GM04504 (cell line): ENCODE measurements around the gene SEL1L2.

ENCODE experiments used
- DNase-seq: peaks from one replicate; pipeline ENCODE4 v3.0.0-alpha.2; 2012; ENCODE audit warnings: low read depth

SEL1L2 gene

DNA sequence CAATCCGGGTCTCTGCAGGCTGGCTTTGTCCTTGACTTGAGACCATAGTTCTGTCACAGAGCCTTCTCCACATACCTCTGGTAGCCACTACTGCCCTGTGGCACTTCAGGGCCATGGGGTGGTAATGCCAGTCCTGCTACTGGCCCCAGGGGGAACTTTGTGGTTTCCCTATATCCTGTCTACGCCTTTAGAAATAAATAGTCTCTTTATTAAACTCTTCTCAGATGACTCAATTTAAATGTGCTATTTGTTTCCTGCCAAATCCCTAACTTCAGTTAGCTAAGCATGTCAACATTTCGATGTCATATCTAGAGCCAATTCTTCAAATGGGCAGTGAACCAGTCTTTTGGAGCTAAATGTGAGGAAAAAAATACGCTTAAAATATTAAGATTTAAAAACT lies 60.1 kb downstream of the SEL1L2 start:
- no peak for DNase-seq

DNA sequence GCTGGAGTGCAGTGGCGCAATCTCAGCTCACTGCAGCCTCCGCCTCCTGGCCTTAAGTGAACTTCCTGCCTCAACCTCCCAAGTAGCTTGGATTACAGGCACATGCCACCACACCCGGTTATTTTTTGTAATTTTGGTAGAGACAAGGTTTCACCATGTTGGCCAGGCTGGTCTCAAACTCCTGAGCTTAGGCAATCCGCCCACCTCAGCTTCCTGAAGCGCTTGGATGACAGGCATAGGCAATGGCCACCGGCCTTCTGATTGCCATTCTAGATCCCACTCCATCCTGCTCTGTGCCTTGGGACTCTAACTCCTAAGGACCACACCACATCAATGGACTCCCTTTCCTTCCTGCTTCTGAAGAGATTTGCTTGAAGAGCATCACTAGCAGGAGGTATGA lies 60.6 kb downstream of the SEL1L2 start:
- DNase-seq, result no peak

DNA sequence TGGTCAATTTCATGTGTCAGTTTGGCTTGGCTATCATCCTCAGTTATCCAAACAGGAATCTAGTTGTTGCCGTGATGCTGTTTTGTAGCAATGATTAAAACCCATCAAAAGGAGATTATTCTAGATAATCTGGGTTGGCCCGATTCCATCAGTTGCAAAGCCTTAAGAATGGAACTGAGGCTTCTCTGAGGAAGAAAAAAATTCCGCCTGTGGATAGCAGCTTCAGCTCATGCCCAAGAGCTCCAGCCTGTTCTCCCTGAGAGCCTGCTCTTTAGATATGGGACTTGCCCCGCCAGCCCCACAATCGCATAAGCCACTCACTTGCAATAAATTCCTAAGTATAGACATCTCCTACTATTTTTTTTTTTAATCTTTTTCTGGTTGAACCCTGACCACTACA lies 61.5 kb downstream of the SEL1L2 start:
- DNase-seq, result no peak

DNA sequence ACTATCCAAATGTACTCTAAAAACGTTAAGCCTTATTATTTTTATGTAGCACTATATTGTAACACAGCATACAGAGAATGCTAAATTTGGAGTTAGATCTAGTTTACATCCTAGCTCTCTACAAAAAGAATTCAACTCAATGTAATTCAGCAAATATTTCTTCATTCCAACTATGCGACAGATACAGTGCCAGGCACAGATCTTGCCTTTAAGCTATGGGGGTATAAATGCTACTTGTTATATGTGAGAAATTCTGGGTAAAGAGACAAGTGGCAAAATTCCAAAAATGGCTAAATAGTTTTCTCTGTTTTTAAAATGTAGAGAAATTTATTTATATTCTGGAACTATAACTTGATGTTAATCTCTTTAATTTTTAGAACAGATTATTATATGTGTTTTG lies 63.2 kb downstream of the SEL1L2 start:
- no peak for DNase-seq

DNA sequence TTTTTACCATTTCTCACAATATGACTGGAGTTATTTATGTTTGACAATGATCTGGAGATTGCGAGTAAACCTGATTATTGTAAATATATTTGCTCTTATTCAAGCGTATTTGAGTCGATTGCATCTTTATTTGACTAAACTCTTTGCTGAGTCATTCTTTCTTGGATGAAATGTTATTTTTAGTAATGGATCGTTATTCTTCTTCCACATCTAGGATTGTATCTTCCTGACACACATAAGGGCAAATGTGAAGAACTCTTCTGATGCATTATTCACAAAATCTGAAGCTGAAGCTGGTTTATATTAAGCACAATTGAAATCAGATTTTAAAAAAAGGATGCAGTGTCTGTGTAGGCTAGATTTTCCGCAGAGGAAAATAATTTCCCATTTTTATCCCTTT lies 68.2 kb downstream of the SEL1L2 start:
- DNase-seq, result no peak

DNA sequence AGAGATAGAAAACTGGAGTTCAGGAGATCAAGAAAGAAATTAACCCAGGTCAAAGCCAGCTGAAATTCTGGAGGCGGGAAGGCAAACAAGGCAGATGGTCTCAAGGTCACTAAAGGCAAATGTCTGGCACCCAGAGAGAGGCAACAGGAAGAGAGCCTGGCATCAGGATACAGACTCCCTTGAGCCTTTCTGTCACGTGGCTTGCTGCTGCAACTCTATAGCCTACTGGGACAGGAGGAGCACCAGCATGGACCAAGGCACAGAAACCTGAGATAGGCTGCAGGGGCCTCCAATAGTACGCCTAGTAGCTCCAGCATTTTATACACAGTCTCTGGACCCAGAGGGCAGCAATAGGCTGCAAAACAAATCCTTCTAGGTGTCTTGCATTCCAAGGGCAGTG lies 75.1 kb downstream of the SEL1L2 start:
- no peak for DNase-seq

DNA sequence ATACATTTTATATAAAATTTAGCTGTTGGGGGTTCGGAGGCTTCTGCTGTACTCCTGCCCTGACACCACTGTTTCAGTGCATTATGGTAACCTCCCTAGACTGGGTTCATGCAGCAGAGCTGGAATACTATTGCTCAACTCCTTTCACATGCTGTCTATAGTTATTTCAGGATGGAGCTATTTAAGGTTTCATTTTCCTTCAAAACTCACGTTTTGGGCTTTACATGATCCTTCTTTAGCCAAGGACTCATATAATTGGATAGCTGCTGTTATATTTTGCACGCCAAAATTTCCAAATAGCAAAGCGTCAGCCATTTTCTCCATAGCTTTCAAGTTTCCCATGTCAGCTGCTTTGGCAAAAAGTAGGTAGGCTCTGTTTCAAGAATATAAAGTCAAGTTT lies 76.8 kb downstream of the SEL1L2 start:
- no peak for DNase-seq

DNA sequence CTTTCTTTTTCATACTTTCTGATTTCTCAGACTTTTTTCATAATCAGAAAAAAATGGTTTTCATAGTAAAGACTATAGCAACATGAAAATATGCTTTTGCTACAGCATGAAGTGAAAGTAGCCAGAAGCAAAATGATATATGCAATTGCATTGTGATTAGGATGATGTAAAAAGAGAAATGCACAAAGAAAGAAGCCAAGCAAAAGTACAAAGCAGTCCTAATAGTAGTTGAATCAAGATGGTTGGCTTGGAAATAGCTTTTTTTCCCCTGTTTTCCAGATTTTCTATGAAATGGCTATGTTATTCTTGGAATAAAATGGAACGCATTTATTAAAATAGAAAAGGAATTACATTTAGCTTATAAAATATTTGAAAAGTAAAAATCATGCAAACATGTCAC lies 77.3 kb downstream of the SEL1L2 start:
- no peak for DNase-seq

DNA sequence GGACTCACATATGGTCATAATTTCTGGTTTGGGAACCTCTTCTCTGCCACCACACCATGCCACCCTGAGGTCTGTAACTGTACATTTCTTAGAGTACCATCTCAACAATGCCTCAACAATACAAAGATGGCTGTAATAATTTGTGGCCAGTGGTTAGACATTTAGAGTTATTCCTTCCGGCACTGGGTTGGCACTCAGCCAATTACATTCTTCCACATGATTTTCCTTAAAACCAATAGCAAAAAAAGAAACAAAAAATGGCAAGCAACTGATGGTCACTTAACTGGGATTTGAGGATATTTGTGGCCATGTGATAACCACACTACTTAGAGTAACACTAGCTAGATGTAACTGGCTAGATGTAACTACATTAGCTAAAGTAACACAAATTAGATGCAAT lies 79.9 kb downstream of the SEL1L2 start:
- no peak for DNase-seq

DNA sequence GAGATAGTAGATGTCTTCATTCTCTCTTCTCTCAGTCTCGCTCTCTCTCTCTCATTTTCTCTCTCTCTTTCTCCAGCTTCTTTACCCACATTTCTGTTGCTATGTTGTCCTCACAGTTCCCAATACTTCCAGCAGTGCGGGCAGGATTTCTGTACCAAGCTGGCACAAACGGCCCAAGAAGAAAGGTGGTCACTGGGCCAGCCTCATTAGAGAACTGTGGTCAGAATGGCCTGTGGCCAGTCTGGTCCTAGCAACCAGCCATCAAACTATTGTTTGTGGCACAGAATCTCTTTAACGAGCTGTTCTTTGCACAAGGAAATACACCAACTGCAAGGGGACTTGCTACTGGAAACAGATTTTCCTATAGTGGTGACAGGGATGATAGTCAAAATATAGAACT lies 81.3 kb downstream of the SEL1L2 start:
- no peak for DNase-seq

DNA sequence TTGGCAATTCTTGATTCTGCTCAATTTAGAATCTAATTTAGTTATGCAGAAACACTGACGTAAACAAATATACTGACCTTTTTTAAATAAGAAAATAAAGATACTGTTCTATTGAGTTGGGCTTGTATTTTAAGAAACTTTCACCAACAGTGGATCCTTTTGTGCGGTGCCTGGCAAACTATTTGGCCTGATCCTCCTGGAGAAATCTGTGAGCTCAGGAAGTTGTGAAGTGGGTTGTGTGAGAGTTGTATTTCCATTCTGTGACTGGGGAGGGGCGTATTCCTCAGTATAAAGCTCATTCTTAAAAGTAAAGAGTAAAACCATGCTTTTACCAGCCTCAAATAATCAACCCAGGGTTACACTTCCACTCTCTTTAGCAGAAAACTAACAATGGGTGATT lies 85.6 kb downstream of the SEL1L2 start:
- DNase-seq, result no peak

DNA sequence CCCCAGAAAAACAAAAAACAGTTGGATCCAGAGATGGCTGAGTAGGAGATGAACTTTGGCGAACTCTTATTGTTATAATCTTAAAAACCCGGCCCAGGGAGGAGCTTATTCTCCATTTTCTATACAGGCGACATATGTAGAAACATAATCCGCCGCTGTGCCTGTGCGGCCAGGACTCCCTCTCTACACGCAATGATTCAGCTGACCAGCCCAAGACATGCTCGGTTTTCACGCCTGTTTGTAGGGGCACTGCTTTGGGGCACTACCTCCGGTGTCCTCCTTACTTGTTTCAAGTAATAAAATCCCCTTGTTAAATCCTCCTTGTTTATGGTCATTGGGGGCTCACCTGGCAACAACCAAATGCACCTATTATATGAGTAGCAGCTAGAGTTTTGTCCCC lies 89.9 kb downstream of the SEL1L2 start:
- no peak for DNase-seq

DNA sequence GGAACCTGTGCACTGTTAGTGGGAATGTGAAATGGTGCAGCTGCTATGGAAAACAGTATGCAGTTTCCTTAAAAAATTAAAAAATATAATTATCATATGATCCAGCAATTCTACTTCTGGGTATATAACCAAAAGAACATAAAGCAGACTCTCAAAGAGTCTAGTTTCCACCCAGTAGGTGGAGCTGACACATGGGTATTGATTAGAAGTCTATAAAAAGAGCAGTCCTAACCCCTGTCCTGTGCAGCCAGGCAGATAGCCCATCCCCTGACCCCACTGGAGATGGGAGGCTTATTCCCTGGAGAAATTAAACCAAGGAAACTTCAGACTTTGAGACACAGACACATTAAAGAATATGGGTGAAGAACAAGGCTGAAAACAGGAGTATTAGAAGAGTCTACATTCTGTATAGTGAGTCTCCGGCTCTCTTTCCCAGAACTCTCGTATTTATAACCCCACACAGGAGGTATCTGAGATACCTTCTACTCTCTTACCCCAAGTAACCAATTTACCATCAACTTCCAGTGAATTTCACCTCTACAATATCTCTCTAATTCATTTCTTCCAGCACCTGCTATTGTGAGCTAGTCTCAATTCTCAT lies 92.3 kb downstream of the SEL1L2 start:
- DNase-seq, result no peak

DNA sequence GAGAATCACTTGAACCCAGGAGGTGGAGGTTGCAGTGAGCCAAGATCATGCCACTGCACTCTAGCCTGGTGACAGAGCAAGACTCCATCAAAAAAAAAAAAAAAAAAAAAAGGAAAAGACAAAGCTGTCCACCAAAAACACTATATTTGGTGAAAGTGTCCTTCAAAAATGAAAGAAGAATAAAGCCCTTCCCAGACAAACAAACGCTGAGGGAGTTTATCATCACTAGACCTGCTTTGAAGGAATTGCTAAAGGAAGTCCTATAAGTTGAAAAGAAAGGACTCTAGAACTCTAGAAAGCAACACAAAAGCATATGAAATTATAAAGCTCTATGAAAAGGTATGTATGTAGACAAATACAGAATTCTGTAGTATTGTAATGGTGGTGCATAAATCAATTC lies 98.8 kb downstream of the SEL1L2 start:
- no peak for DNase-seq

DNA sequence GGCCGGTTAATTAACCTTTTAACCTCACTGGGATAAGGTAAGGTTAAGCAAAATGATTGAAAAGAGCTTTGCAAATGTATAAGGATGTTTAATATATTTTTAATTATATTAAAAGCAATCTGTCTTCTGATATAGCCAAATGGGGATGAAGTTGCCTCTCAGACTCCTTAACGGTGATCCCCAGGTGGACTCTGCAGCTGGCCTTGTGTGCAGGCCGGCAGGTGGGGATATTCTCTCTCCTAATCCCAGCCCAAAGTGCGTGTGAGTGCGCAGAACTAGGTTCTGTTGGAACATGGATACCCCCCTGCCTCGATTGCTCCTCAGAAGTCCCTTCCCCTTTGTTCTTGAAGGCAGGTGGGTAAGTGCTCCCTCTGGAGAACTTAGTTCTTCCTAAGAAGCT lies 105.6 kb downstream of the SEL1L2 start:
- no peak for DNase-seq

DNA sequence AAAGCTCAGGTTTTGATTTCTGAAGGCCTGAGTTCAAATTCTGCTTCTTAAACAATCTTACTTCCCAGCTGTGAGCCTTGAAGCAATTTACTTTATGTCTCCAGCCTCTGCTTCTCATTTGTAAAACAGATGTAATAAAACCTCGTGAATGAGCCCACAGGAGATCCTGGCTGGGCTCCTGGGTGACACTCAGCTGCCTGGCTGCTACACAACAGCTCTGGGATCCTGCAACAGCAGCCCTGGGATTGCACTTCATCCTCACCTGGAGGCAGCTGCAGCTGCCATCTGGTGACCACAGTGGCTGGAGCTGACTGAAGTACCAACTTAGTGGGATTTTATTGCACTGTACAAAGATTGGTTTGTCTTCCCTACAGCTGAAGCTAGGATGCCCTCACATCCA lies 107.0 kb downstream of the SEL1L2 start:
- peak; percentile 63 for DNase-seq

DNA sequence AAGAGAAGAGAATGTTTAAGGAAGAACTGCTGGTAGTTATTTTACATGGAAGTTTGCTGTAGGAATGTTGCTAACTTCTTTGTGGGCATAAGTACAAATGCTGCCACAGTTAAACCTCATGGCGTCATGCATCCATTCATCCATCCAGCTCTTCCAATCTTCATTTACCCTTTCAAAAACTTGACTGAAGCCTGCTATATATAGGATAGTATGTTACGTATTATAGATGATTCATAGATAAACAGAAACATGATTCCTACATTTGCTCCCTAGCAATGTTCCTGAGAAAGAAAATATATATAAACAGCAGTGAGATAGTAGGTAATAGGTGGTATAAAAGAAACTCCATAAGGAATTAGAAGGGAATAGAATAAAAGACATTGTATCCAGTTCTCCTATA lies 111.8 kb downstream of the SEL1L2 start:
- no peak for DNase-seq

DNA sequence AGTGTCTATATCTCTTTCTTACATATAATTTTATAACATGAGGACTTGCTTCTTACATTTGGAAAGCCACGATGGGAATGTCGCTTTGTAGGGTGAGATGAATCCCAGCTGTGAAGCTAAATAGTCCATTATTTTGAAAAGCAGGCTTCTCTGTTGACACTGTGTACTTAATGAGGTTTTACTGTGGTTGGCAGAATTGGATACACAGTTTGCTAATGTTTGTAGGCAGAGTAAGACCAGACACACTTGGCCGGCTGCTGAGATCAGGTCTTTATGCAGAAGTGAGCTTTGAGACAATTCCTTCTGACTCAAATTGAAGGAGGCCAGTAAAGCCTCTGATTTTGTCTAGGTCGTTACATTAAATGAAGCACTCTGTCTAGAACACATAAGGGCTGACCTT lies 112.6 kb downstream of the SEL1L2 start:
- peak; percentile 17 for DNase-seq

DNA sequence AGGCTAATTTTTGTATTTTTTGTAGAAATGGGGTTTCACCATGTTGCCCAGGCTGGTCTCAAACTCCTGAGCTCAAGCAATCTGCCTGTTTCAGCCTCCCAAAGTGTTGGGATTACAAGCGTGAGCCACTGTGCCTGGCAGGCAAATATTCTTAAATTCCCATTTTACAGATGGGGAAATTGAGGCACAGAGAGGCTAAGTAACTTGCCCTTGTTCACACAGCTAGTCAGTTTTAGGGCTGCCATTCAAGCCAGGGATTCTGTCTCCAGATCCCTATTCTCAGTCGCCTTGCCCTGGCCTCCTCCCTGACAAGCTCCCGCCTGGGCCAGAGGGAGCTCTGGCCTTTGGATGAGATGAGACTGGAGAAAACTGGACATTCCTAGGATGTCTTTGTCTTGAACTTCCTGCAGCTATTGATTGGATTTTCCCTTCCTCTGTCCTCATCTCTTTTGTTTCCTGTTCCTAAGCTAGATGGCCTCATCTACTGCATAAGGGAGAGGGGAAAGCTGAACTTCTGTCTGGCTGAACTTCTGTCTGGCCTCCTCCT lies 115.1 kb downstream of the SEL1L2 start:
- DNase-seq, result no peak

DNA sequence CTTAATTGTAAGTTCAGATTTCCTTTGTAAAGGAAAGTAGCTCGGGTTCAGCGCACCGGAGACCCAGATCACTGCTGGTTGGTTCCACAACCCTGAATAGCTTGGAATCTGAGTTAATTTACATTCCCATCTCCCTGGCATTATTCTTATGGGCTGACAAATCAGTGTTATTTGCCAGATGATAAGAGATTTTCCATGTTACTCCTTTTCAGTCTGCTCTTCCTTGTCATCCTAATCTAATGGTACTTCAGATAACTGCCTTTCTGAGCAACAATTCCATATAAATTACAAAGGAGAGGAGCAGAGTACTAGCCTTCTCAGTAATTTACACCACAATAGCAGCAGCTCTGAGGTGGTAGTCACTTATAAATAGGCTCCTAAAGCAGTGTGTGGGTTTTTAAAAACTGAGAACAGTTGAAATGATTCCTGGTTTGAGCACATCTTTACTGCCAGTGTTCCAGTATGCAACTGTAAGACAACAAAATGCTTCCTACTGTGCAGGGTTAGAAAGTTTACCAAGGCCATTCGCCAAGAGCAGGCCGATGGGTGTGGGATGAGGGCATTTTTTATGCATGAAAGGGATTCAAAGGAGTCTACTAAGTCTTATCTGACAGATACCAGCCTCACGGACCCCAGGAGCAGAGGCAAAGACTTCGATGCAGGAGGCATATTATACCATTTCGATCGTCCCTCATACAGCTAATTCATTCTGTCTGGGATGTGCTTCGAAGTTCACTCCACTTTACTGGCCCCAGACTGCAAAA lies 115.8 kb downstream of the SEL1L2 start:
- no peak for DNase-seq

DNA sequence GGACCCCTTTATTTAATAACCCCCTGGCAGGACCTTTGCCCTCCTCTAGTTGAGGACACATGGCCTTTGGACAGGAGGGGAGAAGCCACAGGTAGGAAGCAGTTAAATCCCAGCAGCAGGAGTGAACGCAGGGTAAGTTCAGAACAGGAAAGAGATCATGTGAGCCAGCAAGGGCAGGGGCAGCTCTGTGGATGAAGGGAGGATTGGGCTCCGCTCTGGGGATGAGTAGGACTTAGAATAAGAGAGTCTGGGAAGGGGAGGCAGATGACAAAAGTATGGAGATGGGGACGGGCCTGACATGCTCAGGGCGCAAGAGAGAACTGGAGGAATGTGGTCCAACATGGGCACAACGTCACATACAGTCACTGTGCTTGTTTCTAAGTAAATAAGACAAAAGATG lies 116.6 kb downstream of the SEL1L2 start:
- no peak for DNase-seq

DNA sequence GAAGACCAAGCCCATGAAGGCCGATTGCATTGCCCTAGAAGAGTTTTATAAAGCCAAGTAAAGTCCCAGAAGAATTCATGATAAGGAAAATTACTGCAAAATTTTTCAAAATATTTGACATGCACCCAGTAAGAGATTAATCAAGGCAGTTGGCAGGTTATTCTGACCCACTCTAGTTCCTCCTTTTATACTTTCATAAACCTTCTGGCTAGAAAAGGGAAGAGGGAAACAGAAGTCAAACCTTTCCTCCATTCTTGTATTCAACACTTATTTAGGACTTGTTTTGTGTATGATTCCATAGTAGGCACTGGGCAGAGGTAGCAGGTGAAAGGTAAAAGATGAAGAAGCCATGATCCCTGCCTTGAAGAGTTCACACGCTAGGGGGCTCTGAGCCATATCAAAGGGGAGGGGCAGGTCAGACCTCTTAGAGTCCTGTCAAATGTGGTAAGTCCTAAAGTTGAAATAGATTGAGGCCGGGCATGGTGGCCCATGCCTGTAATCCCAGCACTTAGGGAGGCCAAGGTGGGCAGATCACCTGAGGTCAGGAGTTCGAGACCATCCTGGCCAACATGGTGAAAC lies 120.2 kb downstream of the SEL1L2 start:
- DNase-seq, result no peak

DNA sequence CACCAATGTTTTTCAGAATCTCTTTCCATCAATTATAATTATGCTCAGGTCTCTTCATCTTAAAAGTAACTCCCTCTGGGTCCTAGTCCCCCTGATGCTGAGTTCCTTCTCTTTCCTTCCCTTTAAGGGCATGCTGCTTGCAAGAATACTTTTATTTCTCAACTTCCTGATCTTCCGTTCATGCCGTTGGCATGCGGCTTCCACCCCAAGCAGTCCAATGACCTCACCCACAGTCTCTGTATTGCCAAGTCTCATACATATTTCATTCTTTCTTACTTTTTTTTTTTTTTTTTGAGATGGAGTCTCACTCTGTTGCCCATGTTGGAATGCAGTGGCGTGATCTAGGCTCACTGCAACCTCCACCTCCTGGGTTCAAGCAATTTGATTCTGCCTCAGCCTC lies 122.1 kb downstream of the SEL1L2 start:
- peak; percentile 80 for DNase-seq
